Breast epithelium (tissue), 4 donors: ENCODE results near the gene OR5B2. TPM values are rescaled to one million over a fixed set of nuclear protein-coding genes. Genes with fewer than 3 reads are reported as not detected.
"Not testable (repeated sequence)": the region's sequence is repeated elsewhere in the genome, so short reads cannot be mapped to it uniquely, and the experiment has no call there.

ENCODE experiments used
- DNase-seq, 2 donors: peaks; one replicate each; pipeline ENCODE4 v3.0.0-alpha.2; 2019; ENCODE audit warnings: low spot score in 2 of 2
- H3K27ac ChIP-seq, 2 donors: fragments of 200-600 bp; sonication (generic) in 1 of 2; one replicate each; pipeline ENCODE4 v1.5.1; 2016 to 2019; ENCODE audit warnings: mild to moderate bottlenecking in 1 of 2
- H3K27me3 ChIP-seq, 2 donors: fragments of 200-600 bp; sonication (generic) in 1 of 2; one replicate each; pipeline versions ENCODE4 v1.5.1 to v1.6.0; 2017 to 2019; ENCODE audit warnings: control low read depth in 1 of 2, mild to moderate bottlenecking in 1 of 2
- H3K36me3 ChIP-seq: fragments of 200-600 bp; one replicate; pipeline ENCODE4 v1.5.1; 2019
- H3K4me1 ChIP-seq, 2 donors: fragments of 200-600 bp; sonication (generic); one replicate each; pipeline ENCODE4 v1.5.1; 2016 to 2019; ENCODE audit warnings: control low read depth in 1 of 2
- H3K4me3 ChIP-seq, 3 donors: fragments of 200-600 bp; sonication (generic); 1 replicate in 2 of 3; 2 replicates in 1 of 3; pipeline ENCODE4 v1.5.1; 2016 to 2019; ENCODE audit warnings: mild to moderate bottlenecking in 3 of 3, moderate library complexity in 2 of 3
- H3K9me3 ChIP-seq, 2 donors: fragments of 200-600 bp; sonication (generic) in 1 of 2; one replicate each; pipeline ENCODE4 v1.5.1; 2016 to 2019; ENCODE audit warnings: control low read depth in 1 of 2
- CTCF ChIP-seq, 3 donors: fragments of 450-650 bp; IDR thresholded peaks; one replicate each; pipeline ENCODE4 v1.5.1; 2016 to 2017; ENCODE audit warnings: antibody characterized with exemption in 3 of 3, mild to moderate bottlenecking in 3 of 3, moderate library complexity in 3 of 3
- POLR2A ChIP-seq: fragments of 450-650 bp; IDR thresholded peaks from one replicate; pipeline ENCODE4 v1.6.1; 2016; ENCODE audit warnings: antibody characterized with exemption, mild to moderate bottlenecking, moderate library complexity
- POLR2AphosphoS5 ChIP-seq, 3 donors: sonication (generic); formaldehyde crosslinking; IDR thresholded peaks; one replicate each; pipeline ENCODE4 v1.6.1; 2017; ENCODE audit warnings: antibody characterized with exemption in 3 of 3
- intact Hi-C: fragments of 100-400 bp; cut with DNase I; formaldehyde crosslinking; loops from one replicate; pipeline ENCODE4 v1.15.1; 2023; ENCODE audit warnings: low total_unique reads
- total RNA-seq, 3 donors: library from RNA; depleted of rRNA; stranded (reverse); fragments of >200 nt; gene quantifications; one replicate each; pipeline ENCODE4 v1.1.0, GENCODE V29; 2016

OR5B2 gene
- total RNA-seq, 3 donors from 2014 or later, result not detected

GRCh38 chr11:58429273-58429672 lies 1.4 kb upstream of the OR5B2 start:
- no peaks in the 10 kb centered on the region for H3K4me1 ChIP-seq
- intact Hi-C loops, result no loop called here
- H3K27ac ChIP-seq, result no peak overlapping the region
- H3K4me3 ChIP-seq, result no peak overlapping the region
- no peaks in the 10 kb centered on the region for H3K27me3 ChIP-seq
- H3K36me3 ChIP-seq, result no peaks in the 10 kb centered on the region
- no peak for TF ChIP-seq POLR2A
- TF ChIP-seq POLR2AphosphoS5 (IDR thresholded peaks at IDR 0.05), result no peak
- TF ChIP-seq CTCF (IDR thresholded peaks at IDR 0.05), result no peak
- H3K9me3 ChIP-seq, result peaks cover 0 to 10% of the 10 kb centered on the region in 2 donors
- DNase-seq, result no peak

- Histone ChIP-seq H3K9me3 (peaks cover 6 to 32% of the 10 kb centered on the region in 2 donors), H3K27me3 (no peaks in the 10 kb centered on the region), H3K27ac (no peak within 1 kb of the TSS), H3K4me3 (no peak within 1 kb of the TSS), H3K36me3 (no peaks in the 10 kb centered on the region), H3K4me1 (no peaks in the 10 kb centered on the region)
- intact Hi-C loops, result no loop called here
- TF ChIP-seq CTCF (IDR thresholded peaks at IDR 0.05), result no peak
- TF ChIP-seq POLR2AphosphoS5 (IDR thresholded peaks at IDR 0.05), result no peak
- TF ChIP-seq POLR2A, result no peak
- no peak for DNase-seq
These were observed 21.1 kb downstream of the OR5B2 start, which contains the start of gene OR5B3 for GRCh38 chr11:58406774-58407173. Gene OR5B3, minus strand, starts transcription at chr11:58406874. Its CDS starts 3,465 bp downstream, at chr11:58403409.

DNA sequence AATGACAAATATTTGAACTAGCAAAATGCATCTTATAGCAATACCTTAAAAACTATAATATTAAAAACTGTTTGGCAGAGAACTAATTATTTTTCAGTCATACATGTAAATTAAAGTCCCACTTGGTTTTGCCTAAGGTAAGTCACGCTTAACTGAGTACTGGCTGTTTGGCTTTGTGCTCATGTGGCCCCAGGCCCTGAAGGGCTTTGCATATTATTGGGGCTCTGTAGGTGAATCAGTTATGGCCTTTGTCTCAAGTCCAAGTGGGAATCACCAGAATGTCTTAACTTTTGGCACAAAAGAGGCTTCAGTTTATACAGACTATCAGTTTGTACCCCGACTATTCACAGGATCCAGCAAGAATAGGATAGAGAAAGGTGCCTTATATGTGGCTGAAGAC lies 28.3 kb downstream of the OR5B2 start:
- intact Hi-C loops, H3K4me1 ChIP-seq, H3K27me3 ChIP-seq, DNase-seq, H3K4me3 ChIP-seq, H3K36me3 ChIP-seq, H3K27ac ChIP-seq, H3K9me3 ChIP-seq: not testable (repeated sequence)

GRCh38 chr11:58395581-58395980 lies 32.3 kb downstream of the OR5B2 start:
- no peaks in the 10 kb centered on the region for H3K36me3 ChIP-seq
- H3K4me1 ChIP-seq, result no peaks in the 10 kb centered on the region
- no peaks in the 10 kb centered on the region for H3K9me3 ChIP-seq
- no peak for TF ChIP-seq POLR2A
- no peak for TF ChIP-seq POLR2AphosphoS5 (IDR thresholded peaks at IDR 0.05)
- TF ChIP-seq CTCF (IDR thresholded peaks at IDR 0.05), result no peak
- H3K4me3 ChIP-seq, result no peak overlapping the region
- intact Hi-C loops, result no loop called here
- no peak overlapping the region for H3K27ac ChIP-seq
- no peak for DNase-seq
- no peaks in the 10 kb centered on the region for H3K27me3 ChIP-seq

- Histone ChIP-seq H3K36me3 (no peaks in the 10 kb centered on the region), H3K4me3 (no peak overlapping the region)
- TF ChIP-seq CTCF (IDR thresholded peaks at IDR 0.05) (no peak), POLR2A (no peak), POLR2AphosphoS5 (IDR thresholded peaks at IDR 0.05) (no peak)
These were observed 33.7 kb downstream of the OR5B2 start for GRCh38 chr11:58394195-58394594.

GRCh38 chr11:58392746-58393145 lies 35.2 kb downstream of the OR5B2 start:
- Histone ChIP-seq H3K27ac (no peak overlapping the region), H3K4me1 (no peaks in the 10 kb centered on the region), H3K27me3 (no peaks in the 10 kb centered on the region), H3K9me3 (no peaks in the 10 kb centered on the region), H3K4me3 (no peak overlapping the region), H3K36me3 (no peaks in the 10 kb centered on the region)
- no peak for TF ChIP-seq POLR2AphosphoS5 (IDR thresholded peaks at IDR 0.05)
- no peak for TF ChIP-seq CTCF (IDR thresholded peaks at IDR 0.05)
- no peak for TF ChIP-seq POLR2A
- intact Hi-C loops, result no loop called here
- no peak for DNase-seq

More at GRCh38 chr11:58394195-58394594, 33.7 kb downstream of the OR5B2 start:
- Histone ChIP-seq H3K27ac (no peak overlapping the region), H3K27me3 (no peaks in the 10 kb centered on the region), H3K9me3 (no peaks in the 10 kb centered on the region), H3K4me1 (no peaks in the 10 kb centered on the region)
- DNase-seq, result no peak
- intact Hi-C loops, result no loop called here
